LNCAP (cell line): ENCODE measurements around the gene KLHL36.
A peak's percentile ranks its signal among the peaks of the same experiment; 100 is the strongest.

ENCODE experiments used
- CTCF ChIP-seq: fragments of 450-650 bp; IDR thresholded peaks from 2 replicates; pipeline ENCODE4 v1.5.1; 2017; ENCODE audit warnings: mild to moderate bottlenecking

Gene KLHL36

GRCh38 chr16:84672276-84673202 is 24.2 kb downstream of the KLHL36 start:
- TF ChIP-seq CTCF: peak; percentile 81

- TF ChIP-seq CTCF: no peak
Observed at GRCh38 chr16:84673203-84673535, 24.9 kb downstream of the KLHL36 start.

GRCh38 chr16:84673561-84673960 is 25.2 kb downstream of the KLHL36 start:
- TF ChIP-seq CTCF: no peak

GRCh38 chr16:84675423-84675822 is 27.1 kb downstream of the KLHL36 start:
- no peak for TF ChIP-seq CTCF

GRCh38 chr16:84675884-84676283 is 27.6 kb downstream of the KLHL36 start:
- TF ChIP-seq CTCF: no peak

- no peak for TF ChIP-seq CTCF
Observed at GRCh38 chr16:84677017-84677803, 28.9 kb downstream of the KLHL36 start.

- TF ChIP-seq CTCF: no peak
Observed at GRCh38 chr16:84677849-84678248, 29.5 kb downstream of the KLHL36 start.
